HG03175 (cell line): ENCODE measurements around the gene UVSSA.
"Not testable (repeated sequence)": the region's sequence is repeated elsewhere in the genome, so short reads cannot be mapped to it uniquely, and the experiment has no call there.

Experiments used
- ATAC-seq: cut with Tn5 transposase; IDR thresholded peaks from one replicate; pipeline ENCODE4 v1.9.1; 2021; ENCODE audit warnings: mild to moderate bottlenecking, moderate library complexity; ENCODE audit not compliant: unreplicated experiment

Gene UVSSA

GRCh38 chr4:1417522-1418390 lies 70.7 kb downstream of the UVSSA start:
- no peak for ATAC-seq

DNA sequence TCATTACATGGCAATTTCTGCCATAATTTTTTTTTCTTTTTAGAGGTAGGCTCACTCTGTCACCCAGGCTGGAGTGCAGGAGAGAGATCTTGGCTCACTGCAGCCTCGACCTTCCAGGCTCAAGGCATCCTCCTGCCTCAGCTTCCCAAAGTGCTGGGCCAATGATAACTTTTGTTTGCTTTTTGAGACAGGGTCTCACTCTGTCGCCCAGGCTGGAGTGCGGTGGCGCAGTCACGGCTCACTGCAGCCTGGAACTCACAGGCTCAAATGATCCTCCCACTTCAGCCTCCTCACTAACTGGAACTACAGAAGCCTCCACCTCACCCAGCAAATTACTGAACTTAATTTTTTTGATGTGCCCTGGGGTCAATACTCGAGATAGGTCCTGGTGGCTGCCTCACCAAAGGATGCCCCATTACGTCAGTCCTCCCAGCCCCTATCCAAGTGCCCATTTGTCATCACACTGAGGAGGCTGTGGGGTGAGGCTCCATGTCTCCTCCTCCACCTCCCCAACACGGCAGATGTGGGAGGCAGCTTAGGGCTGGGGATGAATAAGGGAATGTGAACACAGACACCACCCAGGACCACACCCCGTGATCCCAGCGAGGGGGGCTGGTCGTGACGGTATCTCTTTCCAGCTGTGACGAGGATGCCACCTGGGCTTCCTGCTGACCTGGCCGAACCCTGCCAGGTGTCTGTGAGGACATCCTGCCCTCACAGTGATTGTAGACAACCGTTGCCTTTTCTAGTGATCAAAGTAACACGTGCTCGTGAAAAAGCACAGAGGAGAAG lies 71.7 kb downstream of the UVSSA start:
- ATAC-seq = no peak

GRCh38 chr4:1419708-1420107 lies 72.7 kb downstream of the UVSSA start:
- no peak for ATAC-seq

DNA sequence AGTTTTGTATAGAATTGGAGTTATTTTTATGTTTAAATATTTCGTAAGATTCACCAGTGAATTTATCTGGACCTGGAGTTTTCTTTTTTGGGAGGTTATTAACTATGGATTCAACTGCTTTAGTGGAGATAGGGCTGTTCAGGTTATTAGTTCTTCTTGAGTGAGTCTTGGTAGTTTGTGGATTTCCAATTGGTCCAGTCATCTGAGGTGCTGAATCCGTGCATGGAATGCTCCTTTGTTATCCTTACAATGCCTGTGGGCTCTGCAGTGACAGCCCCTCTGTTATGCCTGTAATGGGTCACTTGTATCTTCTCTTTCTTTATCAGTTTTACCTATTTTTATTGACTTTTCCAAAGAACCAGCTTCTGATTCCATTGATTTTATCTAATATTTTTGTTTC lies 74.6 kb downstream of the UVSSA start:
- ATAC-seq = no peak

DNA sequence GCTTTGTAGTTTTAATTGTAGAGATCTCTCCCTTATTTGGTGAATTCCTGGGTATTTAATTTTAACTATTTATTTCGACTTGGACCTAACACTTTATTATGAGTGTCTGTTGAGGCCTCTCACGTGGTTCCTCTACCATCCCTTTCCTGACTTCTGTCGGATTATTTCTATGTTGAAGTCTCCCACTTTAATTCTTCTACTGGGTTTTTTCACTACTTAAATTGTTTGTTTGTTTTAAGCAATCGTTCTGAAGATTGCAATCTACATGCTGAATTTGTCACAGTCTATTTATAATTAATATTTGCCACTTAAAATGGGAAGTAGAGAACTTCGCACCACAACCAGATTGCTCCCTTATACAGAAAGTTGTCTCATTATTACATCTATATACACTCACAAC lies 80.0 kb downstream of the UVSSA start:
- no peak for ATAC-seq

DNA sequence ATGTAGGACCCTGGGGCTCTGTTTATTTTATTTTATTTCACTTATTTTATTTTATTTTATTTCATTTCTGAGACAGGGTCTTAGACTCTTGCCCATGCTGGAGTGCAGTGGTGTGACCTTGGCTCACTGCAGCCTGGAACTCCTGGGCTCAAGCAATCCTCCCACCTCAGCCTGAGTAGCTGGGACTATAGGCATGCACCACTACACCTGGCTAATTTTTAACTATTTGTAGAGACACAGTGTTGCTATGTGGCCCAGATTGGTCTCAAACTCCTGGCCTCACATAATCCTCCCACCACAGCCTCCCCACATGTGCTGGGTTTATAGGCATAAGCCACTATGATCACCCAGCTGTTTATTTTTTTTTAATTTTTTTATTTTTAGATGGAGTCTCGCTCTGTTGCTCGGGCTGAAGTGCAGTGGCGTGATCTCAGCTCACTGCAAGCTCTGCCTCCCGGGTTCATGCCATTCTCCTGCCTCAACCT lies 96.7 kb downstream of the UVSSA start:
- ATAC-seq = not testable (repeated sequence)
